Cardiac septum (tissue), 1 donor: ENCODE measurements around the gene WWTR1. TPM values are rescaled to one million over a fixed set of nuclear protein-coding genes. Genes with fewer than 3 reads are reported as not detected.

Experiments
- DNase-seq: peaks from one replicate; pipeline ENCODE4 v3.0.0-alpha.2; 2020; ENCODE audit warnings: low spot score
- intact Hi-C: fragments of 100-400 bp; cut with DNase I; formaldehyde crosslinking; loops from one replicate; pipeline ENCODE4 v1.14.0; 2022
- total RNA-seq: library from RNA; stranded (reverse); fragmentation: NEBNext Ultra II Directional; extraction: Animal tissue kit (Norgen Biotek cat#: 25700); gene quantifications from one replicate; pipeline ENCODE4 v1.2.1, GENCODE V29; 2021
- donor health status: DM: no; HTN: no; CAD: no.

The WWTR1 gene
- total RNA-seq, 1 donor from 2014 or later = 82.7 TPM

DNA sequence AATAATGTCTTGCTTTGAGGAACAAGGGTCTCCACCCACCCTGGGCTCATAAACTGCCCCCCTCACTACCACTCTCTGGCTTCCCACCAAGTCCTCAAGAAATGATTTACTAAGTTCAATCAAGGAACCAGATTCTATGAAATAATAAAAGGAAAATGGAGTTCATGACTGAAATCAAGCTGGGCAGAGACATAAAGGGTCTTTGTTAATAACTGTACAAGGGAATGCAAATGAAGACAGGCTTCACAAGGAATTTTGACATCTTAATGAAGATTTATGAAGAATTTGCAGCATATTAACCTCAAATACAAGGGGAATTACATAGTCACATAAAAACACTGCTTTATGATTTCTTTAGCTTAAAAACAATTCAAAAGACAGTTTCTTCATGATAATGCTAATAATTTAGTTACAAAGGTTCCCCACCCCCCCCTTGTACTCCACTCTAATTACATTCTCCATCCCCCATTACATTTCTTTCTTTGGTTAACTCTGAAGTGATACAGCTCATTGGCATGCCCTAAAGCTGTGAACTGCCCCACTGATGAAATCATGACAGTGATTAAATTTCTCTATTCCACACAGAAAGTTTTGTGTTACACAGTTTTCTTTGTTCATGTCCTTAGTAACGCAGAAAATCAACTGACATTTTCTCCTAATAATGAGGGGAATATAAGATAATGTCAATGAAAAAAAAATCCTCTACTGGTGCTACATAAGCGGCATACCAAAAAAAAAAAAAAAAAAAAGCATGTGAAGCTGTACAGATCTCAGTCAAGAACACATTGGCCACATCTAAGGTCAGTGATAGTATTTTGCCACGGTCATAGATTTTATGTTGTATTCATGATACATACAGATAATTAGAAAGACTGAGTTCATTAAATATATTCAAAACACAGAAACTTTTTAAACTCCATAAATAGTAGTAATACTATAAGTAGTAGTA lies 54.4 kb downstream of the WWTR1 start:
- DNase-seq = no peak
- intact Hi-C loops = no loop called here

DNA sequence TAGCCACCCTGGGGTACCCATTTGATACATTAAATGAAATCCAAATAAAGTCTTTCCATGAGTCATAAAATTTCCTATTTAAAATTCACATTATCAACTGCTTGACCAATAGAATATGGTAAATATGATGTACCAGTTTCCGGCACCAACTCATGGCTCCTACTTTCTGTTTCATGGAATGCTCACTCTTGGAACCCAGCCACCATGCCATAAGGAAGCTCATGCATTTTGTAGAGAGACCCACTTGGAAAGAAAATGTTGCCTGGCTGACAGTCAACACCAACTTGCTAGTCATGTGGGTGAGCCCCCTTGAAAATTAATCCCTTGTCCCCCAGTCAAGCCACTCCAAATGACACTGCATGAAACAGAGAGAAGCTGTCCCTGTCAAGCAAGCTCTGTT lies 57.2 kb downstream of the WWTR1 start:
- intact Hi-C loops = no loop called here
- no peak for DNase-seq

DNA sequence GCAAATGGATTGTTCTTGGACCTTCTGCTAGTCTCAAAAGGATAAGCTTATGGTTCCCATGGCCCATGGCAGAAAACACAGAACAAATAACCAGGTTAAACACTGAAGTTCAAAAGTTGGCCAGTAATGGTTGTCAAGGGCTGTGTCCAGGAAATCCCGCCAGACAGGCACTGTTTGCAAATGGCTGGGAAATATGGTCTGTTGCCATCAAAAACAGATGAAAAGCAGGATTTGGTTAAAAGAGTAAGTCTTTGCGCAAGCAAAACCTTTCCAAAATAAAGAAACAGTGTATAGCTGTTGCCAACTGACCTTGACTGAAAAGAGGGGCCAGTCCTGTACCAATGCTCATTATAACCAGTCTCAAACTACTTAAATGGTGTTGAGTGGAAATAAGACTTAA lies 58.6 kb downstream of the WWTR1 start:
- intact Hi-C loops = no loop called here
- no peak for DNase-seq

DNA sequence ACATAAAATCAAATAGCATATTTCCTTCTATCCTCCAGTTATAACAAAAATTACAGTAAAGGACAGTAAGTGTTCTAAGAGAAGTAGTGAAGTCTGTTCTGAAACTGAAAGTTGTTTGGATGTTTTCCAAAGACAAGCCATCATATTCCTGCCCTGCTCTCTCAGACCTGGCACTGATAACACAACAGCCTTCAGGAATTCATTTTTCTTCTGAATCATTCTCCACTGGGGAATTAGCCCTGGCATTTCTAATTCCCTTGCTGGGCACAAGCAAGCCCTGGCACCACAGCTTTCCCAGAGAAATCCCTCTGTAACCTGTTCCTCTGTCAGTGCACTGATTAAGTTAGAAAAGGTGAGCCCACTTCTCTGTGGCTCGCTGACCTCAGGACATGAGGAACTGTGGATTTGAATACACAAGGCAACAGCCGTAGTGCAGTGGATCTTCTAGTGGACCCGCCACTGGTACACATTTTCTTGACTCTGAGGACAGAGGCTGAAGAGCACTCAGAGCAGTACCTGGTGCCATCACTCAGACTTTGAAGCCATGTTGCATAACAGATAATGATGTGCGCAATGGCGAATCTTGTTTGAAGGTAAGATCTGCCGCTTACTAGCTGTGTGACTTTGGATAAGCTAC lies 61.6 kb downstream of the WWTR1 start:
- no peak for DNase-seq
- intact Hi-C loops = no loop called here

DNA sequence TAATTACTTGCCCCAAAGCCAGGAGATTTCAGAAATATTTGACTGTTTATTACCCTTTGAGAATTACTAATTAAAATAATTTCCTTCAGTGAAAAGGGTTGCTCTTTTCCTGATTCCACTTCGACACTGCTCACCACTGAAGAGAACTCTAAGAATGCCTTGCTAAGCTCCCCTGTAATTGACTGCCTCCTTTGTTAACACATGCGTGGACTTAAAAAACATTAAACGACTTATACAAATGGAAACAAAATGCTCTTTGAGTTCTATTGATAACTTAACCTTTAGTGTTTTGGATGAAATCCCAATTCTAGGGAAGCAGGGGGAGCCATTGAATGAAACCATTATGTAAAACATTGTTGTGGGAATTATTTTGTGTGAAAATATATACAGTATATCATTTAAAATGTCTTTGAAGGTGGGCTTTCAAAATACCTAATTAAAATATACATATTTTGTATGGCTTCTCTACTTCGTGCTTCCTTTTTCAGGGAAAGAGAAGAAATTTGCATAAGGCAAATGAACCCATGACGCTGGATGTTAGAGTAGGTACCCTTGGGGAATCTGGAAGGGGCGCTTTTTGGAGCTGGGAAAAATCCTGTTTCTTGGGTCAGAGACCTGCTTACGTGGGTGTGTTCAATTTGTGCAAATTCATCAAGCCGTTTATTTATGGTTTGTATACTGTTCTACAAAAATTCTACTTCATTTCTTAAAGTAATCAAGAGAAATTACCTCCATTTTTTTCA lies 64.2 kb downstream of the WWTR1 start:
- DNase-seq = no peak
- intact Hi-C loops = no loop called here

GRCh38 chr3:149592758-149593240 lies 65.0 kb downstream of the WWTR1 start:
- DNase-seq = no peak
- intact Hi-C loops = no loop called here

GRCh38 chr3:149590691-149591441 lies 67.0 kb downstream of the WWTR1 start:
- intact Hi-C loops = loop anchor here (1.0 kb wide), 1 partner anchor 28 kb away; no protein-coding TSS in a partner anchor
- DNase-seq = no peak

DNA sequence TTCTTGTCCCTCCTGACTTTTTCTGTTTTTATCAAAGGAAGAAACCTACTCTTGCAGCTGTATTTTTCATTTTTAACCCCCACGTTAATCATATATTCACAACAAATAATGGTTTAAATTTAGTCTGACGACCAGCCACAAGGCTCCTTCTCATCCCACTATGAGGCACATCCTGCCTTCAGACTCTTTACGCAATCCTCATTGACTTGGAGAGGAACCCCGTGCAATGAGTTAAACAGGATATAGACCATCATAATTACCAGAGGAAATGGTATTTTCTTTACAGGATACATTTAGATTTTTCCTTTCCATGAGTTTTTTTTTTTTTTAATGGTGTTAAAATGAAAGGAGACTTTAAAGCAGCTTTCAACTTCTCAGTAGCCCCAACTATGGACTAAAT lies 68.5 kb downstream of the WWTR1 start:
- no peak for DNase-seq
- intact Hi-C loops = no loop called here

DNA sequence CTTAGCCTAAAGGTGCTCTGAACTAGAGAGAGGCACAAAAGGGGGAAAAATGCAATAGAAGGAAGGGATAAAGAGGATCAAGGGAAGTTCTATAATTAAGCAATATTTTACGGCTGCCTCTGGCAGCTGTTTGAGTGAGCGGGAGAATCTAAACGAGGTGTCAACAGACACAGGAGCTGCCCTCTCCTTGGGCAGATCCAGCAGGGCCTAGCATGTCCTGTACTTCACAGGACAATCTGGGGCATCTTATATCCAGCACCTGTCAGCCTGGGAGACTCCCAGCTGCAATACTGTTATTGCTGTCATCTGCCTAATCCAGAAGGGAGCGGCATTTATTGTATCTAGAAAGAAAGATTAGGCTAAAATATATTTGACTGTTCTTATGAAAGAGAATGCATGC lies 68.9 kb downstream of the WWTR1 start:
- DNase-seq = no peak
- intact Hi-C loops = no loop called here

DNA sequence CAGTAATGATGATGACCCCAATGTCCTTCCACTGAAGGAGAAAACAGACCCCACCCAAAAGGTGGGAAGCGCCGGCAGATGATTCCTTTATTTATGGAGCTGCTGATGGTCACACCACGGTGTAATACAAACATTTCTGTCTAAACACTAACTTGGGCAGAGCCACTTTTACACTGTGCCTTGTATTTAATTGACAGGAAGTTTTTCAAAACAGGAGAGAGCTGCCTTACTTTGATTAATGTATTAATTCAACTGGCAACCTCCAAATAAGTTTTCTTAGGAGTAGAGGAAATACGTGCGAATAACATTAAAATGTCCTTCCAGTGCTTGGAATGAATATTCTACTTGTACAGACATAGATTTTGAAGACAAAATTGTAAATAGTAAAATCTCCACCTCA lies 70.4 kb downstream of the WWTR1 start:
- no peak for DNase-seq
- intact Hi-C loops = no loop called here

DNA sequence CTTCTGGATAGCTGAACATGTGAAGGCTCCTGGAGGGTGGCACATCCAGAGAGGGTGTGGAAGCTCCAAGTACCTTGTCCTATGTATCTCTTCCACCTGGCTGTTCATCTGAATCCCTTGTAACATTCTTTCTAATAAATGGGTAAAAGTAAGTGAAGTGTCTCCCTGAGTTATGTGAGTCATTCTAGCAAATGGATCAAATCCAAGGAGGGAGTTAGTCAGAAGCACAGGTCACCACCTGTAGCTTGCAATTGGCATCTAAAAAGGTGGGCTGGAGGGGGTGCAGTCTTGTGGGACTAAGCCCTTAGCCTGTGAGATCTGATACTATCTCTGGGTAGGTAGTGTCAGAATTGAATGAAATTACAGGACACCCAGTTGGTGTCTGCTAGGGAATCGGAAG lies 71.0 kb downstream of the WWTR1 start:
- intact Hi-C loops = no loop called here
- no peak for DNase-seq

DNA sequence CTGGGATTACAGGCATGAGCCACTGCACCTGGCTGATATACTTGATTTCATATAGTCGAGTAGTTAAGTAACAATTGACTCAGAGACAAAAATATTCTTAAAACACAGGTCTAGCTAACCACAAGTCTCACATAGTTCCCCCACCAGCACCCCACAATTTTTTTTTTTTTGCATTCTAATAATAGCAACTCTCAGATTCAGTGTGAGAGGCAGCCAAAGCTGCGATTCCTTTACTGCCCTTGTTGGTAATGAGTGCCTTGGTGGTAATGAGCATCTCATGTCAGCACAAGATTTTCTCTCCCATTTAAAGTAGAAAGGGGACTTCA lies 72.5 kb downstream of the WWTR1 start:
- no peak for DNase-seq
- intact Hi-C loops = no loop called here

DNA sequence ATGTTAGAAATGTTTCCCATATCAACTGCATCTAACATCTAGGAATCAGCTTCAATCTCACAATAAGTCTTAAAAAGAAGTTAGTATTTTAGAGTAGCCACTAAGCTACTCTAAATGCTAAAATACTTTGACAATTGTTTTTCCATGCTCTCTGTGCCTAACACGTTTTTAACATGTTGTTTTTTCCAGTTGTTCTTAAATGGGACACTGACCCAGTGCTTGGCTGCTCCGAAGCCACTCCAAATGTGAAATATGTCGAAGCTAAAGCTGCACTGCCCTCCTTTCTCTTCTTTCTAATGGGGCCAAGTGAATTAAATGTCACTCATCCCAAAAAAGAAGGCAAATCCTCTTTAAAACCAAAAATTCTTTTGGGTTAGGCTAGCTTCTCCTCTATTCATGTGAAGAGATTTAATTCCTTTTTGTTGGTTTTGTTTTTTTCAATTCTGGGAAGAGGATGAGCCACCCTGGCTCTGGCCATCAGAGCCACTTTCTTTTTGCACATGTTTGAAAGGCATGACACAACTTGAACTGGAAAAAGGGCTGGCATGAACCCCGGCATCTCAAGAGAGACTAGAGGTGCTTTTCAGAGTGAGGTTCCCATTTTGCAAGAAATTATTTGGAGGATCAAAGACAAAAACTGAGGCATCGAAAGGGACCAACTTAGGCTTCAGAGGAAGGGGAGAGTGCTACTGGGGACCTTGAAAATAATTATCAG lies 73.7 kb downstream of the WWTR1 start:
- DNase-seq = no peak
- intact Hi-C loops = loop anchor here (5.0 kb wide), 1 partner anchor 33 kb away; no protein-coding TSS in a partner anchor

DNA sequence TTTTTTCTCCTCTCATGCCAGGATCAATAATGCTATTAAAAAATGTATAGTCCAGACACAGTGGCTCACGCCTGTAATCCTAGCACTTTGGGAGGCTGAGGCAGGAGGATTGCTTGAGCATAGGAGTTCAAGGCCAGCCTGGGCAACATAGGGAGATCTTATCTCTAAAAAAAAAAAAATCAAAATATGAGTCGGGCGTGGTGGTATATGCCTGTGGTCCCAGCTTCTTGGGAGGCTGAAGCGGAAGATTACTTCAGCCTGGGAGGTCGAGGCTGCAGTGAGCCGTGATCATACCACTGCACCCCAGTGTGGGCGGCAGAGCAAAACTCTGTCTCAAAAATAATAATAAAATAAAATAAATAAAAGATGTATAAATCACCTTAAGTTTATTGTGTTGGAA lies 75.4 kb downstream of the WWTR1 start:
- DNase-seq = no peak
- intact Hi-C loops = loop anchor here (5.0 kb wide), 1 partner anchor 35 kb away; no protein-coding TSS in a partner anchor

DNA sequence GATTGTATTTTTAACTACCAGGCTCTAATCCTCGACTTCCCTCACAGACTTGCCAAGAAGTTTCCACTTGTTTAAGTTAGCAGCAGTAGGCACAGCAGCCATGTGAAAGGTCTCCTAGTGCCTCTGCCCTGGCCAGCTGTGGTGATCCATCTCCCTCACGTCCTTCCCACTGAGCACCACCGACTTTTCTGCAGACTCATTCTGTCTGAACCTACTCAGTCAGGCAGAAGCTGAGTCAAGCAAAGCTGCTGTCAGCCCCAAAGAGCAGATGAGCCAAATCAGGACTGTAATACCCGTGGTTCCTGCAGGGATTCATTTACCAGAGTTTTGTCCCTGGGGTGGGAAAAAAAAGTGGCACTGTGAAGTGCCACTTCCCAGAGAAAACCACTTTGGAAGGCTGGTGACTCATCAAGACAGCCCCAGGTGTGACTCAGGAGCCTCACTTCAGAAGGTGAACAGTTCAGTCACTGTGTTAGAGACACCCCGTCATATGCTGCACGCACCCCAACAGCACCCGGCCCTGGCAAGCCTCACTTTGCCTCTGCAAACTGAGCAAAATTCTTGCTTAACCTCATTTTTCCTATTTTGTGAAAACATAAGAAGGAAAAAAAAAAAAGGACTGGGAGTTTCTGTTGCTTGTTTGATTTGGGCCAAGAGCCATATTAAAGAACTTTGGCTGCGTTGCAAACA lies 76.0 kb downstream of the WWTR1 start:
- DNase-seq = no peak
- intact Hi-C loops = loop anchor here (5.0 kb wide), 1 partner anchor 35 kb away; no protein-coding TSS in a partner anchor

- intact Hi-C loops = loop anchor here (5.0 kb wide), 1 partner anchor 36 kb away; no protein-coding TSS in a partner anchor
- no peak for DNase-seq
Measured at GRCh38 chr3:149581248-149581647, 76.6 kb downstream of the WWTR1 start.

DNA sequence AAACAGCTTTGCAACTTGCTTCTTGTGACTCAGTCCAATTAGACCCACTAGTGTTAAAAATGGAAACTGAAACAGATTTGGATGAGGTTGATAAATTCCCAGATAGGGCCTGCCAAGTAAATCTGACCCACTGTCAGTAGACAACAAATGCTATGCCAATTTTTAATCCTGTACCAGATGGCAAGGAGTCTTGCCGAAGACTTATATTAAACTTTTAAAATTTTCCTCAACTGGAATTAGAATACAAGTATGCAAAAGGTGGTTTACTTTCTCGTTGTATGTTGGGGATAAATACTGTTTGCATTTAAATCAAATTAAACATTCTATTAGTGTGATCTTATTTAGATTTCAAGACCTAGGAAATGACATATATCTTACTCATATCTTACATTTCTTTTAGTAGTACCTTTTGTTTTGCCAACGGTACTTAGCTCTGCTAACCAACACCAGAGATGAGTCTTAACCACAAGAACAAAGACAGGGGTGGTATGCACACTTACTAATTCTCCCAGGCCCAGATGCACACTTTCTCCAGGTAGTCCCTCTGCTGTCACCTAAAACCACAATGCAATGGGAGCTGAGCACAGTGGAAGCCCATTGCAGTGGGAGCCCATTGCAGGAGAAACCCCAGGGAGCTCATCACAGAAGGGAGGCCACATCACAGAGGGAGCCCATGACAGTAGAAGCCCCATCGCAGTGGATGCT lies 77.8 kb downstream of the WWTR1 start:
- DNase-seq = no peak
- intact Hi-C loops = loop anchor here (5.0 kb wide), 2 partner anchors 37 to 48 kb away; no protein-coding TSS in a partner anchor
